ENCODE results near the gene XIRP1.
A peak's percentile ranks its signal among the peaks of the same experiment; 100 is the strongest.

The XIRP1 gene

DNA sequence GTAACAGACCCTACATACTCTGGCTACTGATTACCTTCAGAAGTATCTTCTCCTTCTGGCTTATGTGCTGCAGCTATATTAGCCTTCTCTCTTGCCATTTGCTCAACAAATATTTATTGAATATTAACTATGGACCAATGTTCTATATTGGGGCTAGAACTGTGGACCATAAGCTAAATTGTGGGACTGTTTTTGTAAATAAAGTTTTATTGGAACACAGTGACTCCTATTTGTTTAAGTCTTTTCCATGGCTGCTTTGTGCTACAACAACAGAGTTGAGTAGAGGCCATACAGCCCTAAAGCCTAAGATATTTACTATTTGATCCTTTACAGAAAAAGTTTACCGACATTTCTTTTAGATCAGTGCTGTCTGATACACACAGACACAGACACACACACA is 20.3 kb upstream of the XIRP1 start:
- Histone ChIP-seq H3K27me3 (replicated peaks) (no peaks in the 10 kb centered on the region), H3K27ac (no peak overlapping the region), H3K36me3 (replicated peaks) (no peaks in the 10 kb centered on the region), H3K4me3 (ENCODE audit: low read depth, low read length) (no peak overlapping the region)
- DNase-seq = no peak
- in situ Hi-C loops (cut with HindIII; ENCODE audit: low pct_ligation_motif_present, low sequenced_read_pairs) = no loop called here
- TF ChIP-seq, protein P1, sequence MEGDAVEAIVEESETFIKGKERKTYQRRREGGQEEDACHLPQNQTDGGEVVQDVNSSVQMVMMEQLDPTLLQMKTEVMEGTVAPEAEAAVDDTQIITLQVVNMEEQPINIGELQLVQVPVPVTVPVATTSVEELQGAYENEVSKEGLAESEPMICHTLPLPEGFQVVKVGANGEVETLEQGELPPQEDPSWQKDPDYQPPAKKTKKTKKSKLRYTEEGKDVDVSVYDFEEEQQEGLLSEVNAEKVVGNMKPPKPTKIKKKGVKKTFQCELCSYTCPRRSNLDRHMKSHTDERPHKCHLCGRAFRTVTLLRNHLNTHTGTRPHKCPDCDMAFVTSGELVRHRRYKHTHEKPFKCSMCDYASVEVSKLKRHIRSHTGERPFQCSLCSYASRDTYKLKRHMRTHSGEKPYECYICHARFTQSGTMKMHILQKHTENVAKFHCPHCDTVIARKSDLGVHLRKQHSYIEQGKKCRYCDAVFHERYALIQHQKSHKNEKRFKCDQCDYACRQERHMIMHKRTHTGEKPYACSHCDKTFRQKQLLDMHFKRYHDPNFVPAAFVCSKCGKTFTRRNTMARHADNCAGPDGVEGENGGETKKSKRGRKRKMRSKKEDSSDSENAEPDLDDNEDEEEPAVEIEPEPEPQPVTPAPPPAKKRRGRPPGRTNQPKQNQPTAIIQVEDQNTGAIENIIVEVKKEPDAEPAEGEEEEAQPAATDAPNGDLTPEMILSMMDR (IDR thresholded peaks at IDR 0.05; ENCODE audit: low read depth, low read length, missing control alignments) = no peak

DNA sequence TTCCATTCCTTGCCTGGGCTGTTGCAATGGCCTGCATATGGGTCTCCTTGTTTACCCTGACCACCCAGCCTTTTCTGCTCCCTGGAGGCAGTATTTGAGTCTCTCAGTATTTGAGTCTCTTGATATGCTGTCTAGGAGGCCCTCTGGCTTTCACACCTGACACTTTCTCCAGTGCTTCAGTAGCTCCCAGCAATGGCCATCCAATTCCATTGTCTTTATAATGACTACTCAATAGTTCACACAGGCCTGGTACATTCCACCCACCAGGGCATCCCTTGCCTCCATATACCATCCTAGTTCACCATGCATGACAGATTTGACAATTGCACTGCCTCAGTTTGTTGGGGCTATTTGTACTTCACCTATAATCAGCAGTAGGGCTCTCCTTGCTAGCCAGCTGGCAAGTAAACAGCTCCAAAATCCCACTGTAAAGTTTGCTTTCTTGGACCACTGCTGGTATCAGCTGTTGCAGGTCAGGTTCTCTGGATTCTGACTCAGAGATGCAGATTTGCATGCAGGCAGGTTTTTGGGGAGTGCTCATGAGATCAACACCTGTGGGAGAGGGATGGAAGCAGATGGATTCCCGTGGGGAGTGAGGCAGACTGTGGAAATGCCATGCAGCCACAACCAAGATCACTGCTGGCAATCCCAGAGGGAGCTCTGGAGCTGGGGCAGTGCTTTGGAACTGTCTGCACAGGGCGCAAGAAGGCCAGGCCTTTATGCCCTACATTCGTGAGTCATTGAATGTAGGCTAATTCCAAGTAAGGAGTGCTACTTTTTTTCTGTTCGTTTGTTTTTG is 19.1 kb upstream of the XIRP1 start:
- TF ChIP-seq, protein P1 (IDR thresholded peaks at IDR 0.05; ENCODE audit: low read depth, low read length, missing control alignments) = no peak
- no peak overlapping the region for H3K4me3 ChIP-seq (ENCODE audit: low read depth, low read length)
- peaks cover 2% of the 10 kb centered on the region for H3K27me3 ChIP-seq (replicated peaks)
- in situ Hi-C loops (cut with HindIII; ENCODE audit: low pct_ligation_motif_present, low sequenced_read_pairs) = no loop called here
- H3K27ac ChIP-seq = no peak overlapping the region
- DNase-seq = no peak
- no peaks in the 10 kb centered on the region for H3K36me3 ChIP-seq (replicated peaks)

DNA sequence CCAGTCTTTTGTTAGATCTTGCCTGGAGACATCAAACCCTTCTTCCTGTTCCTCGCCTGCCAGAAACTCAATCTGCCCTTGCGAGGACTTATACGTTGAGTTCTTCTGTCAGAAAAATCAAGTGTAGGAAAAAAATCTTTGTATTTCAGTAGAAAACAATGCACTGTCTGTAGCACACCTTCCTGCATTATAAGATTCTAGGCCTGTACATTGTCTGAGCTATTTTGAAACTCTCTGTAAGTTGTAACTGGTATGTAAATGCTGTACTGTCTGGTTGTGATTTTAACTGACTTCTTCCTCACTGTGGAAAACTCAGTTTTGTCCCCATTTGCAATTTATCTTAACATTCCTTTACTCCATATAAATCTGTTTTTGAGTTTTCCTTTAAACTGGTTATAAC is 17.7 kb upstream of the XIRP1 start:
- peaks cover 2% of the 10 kb centered on the region for H3K27me3 ChIP-seq (replicated peaks)
- no peak overlapping the region for H3K27ac ChIP-seq
- H3K4me3 ChIP-seq (ENCODE audit: low read depth, low read length) = no peak overlapping the region
- TF ChIP-seq, protein P1 (IDR thresholded peaks at IDR 0.05; ENCODE audit: low read depth, low read length, missing control alignments) = no peak
- DNase-seq = no peak
- in situ Hi-C loops (cut with HindIII; ENCODE audit: low pct_ligation_motif_present, low sequenced_read_pairs) = no loop called here
- no peaks in the 10 kb centered on the region for H3K36me3 ChIP-seq (replicated peaks)

DNA sequence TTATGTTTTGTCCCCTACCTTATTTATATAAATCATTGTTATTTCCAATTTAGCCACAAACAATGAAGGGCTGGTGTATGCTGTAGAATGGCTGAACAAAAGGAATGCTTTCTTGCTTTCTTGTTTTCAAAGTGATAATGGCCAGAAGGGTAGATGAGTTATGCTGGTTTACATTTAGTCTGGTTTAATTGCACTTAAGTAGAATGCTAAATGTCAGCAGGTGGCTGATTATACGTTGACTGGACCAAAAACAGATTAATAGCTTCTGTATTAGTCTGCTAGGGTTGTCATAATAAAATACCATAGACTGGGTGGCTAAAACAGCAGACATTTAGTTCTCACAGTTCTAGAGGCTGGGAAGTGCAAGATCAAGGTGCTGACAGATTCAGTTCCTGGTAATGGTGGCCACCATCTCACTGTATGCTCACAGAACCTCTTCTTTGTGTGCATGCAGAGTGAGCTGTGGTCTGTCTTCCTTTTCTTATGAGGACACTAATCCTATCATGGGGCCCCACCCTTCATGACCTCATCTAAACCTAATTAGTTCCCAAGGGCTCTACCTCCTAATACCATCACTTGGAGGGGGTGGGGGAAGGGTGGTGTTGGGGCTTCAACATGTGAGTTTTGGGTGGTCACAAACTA is 17.1 kb upstream of the XIRP1 start:
- no peak for DNase-seq
- in situ Hi-C loops (cut with HindIII; ENCODE audit: low pct_ligation_motif_present, low sequenced_read_pairs) = no loop called here
- Histone ChIP-seq H3K36me3 (replicated peaks) (no peaks in the 10 kb centered on the region), H3K27me3 (replicated peaks) (peaks cover 2% of the 10 kb centered on the region), H3K4me3 (ENCODE audit: low read depth, low read length) (no peak overlapping the region), H3K27ac (no peak overlapping the region)
- TF ChIP-seq, protein P1 (IDR thresholded peaks at IDR 0.05; ENCODE audit: low read depth, low read length, missing control alignments) = no peak

DNA sequence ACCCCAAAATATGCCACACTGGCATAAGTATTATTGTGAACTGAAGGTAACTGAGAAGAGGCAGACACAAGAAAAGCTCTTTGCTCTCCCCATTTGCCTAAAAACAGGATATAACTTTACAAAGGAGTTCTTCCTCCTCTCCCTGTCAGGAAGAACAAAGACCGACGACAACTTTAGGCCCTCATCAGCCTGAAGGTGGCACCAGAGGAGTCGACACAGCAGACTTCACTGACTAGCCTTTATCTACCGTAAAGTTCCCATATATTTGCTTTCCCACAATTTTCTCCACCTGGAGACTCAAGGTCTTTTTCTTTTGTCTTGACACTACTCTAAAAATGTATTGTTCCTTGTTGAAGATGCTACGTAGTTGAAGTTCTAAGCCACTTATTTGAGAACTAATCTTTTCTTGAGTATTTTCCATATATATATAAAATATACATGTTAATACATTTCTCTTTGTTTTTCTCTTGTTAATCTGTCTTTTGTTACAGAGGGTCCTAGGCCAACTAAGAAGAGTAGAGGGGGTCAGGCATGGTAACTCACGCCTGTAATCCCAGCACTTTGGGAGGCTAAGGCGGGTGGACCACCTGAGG is 16.2 kb upstream of the XIRP1 start:
- Histone ChIP-seq H3K27me3 (replicated peaks) (peaks cover 2% of the 10 kb centered on the region), H3K36me3 (replicated peaks) (no peaks in the 10 kb centered on the region), H3K4me3 (ENCODE audit: low read depth, low read length) (no peak overlapping the region), H3K27ac (no peak overlapping the region)
- TF ChIP-seq, protein P1 (IDR thresholded peaks at IDR 0.05; ENCODE audit: low read depth, low read length, missing control alignments) = peak; percentile 85
- DNase-seq = peak; percentile 47
- in situ Hi-C loops (cut with HindIII; ENCODE audit: low pct_ligation_motif_present, low sequenced_read_pairs) = no loop called here
